A673 (cell line): Measurements from ENCODE around the gene AMOTL1. TPM values are rescaled to one million over a fixed set of nuclear protein-coding genes. Genes with fewer than 3 reads are reported as not detected.
"Not testable (repeated sequence)": the region's sequence is repeated elsewhere in the genome, so short reads cannot be mapped to it uniquely, and the experiment has no call there.

Experiments
- BruUV-seq: library from RNA; stranded (reverse); fragments of 400-500 nt; replicated peaks from 2 replicates; lab custom pipeline; 2021; lab: Mats Ljungman, UMichigan
- CTCF ChIA-PET: fragments of 300-600 bp; sonication (Branson Sonifier 250); formaldehyde crosslinking; loops from one replicate; lab custom pipeline; 2022; ENCODE audit warnings: antibody characterized with exemption; lab: Charles Lee
- POLR2A ChIA-PET: fragments of 300-600 bp; sonication (Branson Sonifier 250); formaldehyde crosslinking; loops from one replicate; lab custom pipeline; 2022; ENCODE audit warnings: antibody characterized with exemption; ENCODE audit not compliant: low non-redundant PET; lab: Charles Lee
- DNase-seq: peaks from one replicate; pipeline ENCODE4 v3.0.0-alpha.2; 2015; ENCODE audit warnings: low spot score
- H3K27ac ChIP-seq: fragments of 200-600 bp; sonication (generic); 2 replicates; pipeline ENCODE4 v1.5.1; 2016; ENCODE audit warnings: mixed run types, low read depth, mild to moderate bottlenecking, mixed read lengths, antibody characterized with exemption, low read length; ENCODE audit not compliant: poor library complexity, severe bottlenecking
- H3K27me3 ChIP-seq: fragments of 200-600 bp; sonication (generic); replicated peaks from 2 replicates; pipeline ENCODE4 v1.6.1; 2017; ENCODE audit warnings: mixed run types, low read depth, mild to moderate bottlenecking, mixed read lengths, antibody characterized with exemption, low read length; ENCODE audit not compliant: insufficient read depth, poor library complexity
- H3K36me3 ChIP-seq: fragments of 200-600 bp; sonication (generic); 2 replicates; pipeline ENCODE4 v1.6.1; 2016; ENCODE audit warnings: mixed run types, mild to moderate bottlenecking, mixed read lengths, antibody characterized with exemption, low read length; ENCODE audit not compliant: insufficient read depth, poor library complexity, severe bottlenecking
- H3K4me1 ChIP-seq: fragments of 200-600 bp; sonication (generic); 2 replicates; pipeline ENCODE4 v1.6.1; 2017; ENCODE audit warnings: mixed run types, mild to moderate bottlenecking, mixed read lengths, antibody characterized with exemption, low read length; ENCODE audit not compliant: insufficient read depth, poor library complexity, severe bottlenecking
- H3K4me3 ChIP-seq: fragments of 200-600 bp; sonication (generic); 2 replicates; pipeline ENCODE4 v1.5.1; 2016; ENCODE audit warnings: low read depth, mixed run types, mild to moderate bottlenecking, mixed read lengths, low read length; ENCODE audit not compliant: poor library complexity, severe bottlenecking
- H3K9me3 ChIP-seq: fragments of 200-600 bp; sonication (generic); 2 replicates; pipeline ENCODE4 v1.6.1; 2016; ENCODE audit warnings: mixed run types, low read depth, mild to moderate bottlenecking, mixed read lengths, antibody characterized with exemption, low read length; ENCODE audit not compliant: poor library complexity, severe bottlenecking
- EZH2 ChIP-seq: fragments of 200-600 bp; sonication (generic); IDR thresholded peaks from 2 replicates; pipeline ENCODE4 v1.6.1; 2017; ENCODE audit warnings: borderline replicate concordance, low read depth, mild to moderate bottlenecking, mixed read lengths, antibody characterized with exemption, low read length; ENCODE audit not compliant: poor library complexity, severe bottlenecking
- intact Hi-C: fragments of 100-400 bp; cut with micrococcal nuclease; formaldehyde crosslinking; loops from one replicate; pipeline ENCODE4 v1.10.0; 2022; ENCODE audit not compliant: unreplicated experiment
- total RNA-seq: library from RNA; stranded (reverse); gene quantifications from 2 replicates; pipeline ENCODE4 v1.2.3, GENCODE V29; 2021
- TF ChIP-seq, protein P1 (sequence below): fragments of 300-800, 200-600 bp; sonication (generic); conservative IDR thresholded peaks from 2 replicates; pipeline ENCODE4 v1.5.1; 2017; ENCODE audit warnings: low read depth, mild to moderate bottlenecking, antibody characterized with exemption, low read length, moderate library complexity, mixed read lengths

AMOTL1 gene
- total RNA-seq, 1 experiment from 2014 or later, result 68.5 TPM

GRCh38 chr11:94910270-94910669, 142.1 kb downstream of the AMOTL1 start:
- no peaks in the 10 kb centered on the region for H3K4me1 ChIP-seq
- BruUV-seq, result no TSS peak
- ChIA-PET POLR2A (no interaction called here), CTCF (no interaction called here)
- H3K36me3 ChIP-seq, result peaks cover 4% of the 10 kb centered on the region
- H3K9me3 ChIP-seq, result peaks cover 5% of the 10 kb centered on the region
- H3K4me3 ChIP-seq, result no peak overlapping the region
- H3K27ac ChIP-seq, result no peak overlapping the region
- intact Hi-C loops, result no loop called here
- no peak for TF ChIP-seq EZH2
- TF ChIP-seq, protein P1, sequence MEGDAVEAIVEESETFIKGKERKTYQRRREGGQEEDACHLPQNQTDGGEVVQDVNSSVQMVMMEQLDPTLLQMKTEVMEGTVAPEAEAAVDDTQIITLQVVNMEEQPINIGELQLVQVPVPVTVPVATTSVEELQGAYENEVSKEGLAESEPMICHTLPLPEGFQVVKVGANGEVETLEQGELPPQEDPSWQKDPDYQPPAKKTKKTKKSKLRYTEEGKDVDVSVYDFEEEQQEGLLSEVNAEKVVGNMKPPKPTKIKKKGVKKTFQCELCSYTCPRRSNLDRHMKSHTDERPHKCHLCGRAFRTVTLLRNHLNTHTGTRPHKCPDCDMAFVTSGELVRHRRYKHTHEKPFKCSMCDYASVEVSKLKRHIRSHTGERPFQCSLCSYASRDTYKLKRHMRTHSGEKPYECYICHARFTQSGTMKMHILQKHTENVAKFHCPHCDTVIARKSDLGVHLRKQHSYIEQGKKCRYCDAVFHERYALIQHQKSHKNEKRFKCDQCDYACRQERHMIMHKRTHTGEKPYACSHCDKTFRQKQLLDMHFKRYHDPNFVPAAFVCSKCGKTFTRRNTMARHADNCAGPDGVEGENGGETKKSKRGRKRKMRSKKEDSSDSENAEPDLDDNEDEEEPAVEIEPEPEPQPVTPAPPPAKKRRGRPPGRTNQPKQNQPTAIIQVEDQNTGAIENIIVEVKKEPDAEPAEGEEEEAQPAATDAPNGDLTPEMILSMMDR, result no peak
- H3K27me3 ChIP-seq, result no peaks in the 10 kb centered on the region
- no peak for DNase-seq

DNA sequence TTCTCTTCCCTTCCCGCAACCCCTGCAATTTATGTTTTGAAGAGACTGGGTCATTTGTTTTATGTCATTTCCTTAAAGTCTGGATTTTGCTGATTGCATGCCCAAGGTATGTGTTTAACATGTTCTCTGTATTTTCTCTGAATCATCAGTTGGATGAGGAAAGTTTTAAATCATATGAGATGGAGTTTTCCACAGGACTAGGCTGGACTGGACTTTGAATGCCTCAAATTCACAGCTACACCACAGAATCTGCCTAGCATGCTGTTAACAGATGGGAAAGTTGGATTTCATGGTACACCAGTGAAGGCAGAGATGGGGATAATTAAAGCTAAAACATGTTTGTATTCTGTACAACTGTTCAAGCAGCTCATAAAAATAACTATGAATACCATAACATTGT, 142.6 kb downstream of the AMOTL1 start:
- Histone ChIP-seq H3K4me1 (no peaks in the 10 kb centered on the region), H3K4me3 (no peak overlapping the region), H3K9me3 (peaks cover under 1% of the 10 kb centered on the region), H3K36me3 (peaks cover 3% of the 10 kb centered on the region), H3K27me3 (no peaks in the 10 kb centered on the region), H3K27ac (no peak overlapping the region)
- CTCF ChIA-PET, result no interaction called here
- POLR2A ChIA-PET, result no interaction called here
- intact Hi-C loops, result no loop called here
- DNase-seq, result no peak
- TF ChIP-seq EZH2, result no peak
- TF ChIP-seq, protein P1, result no peak
- BruUV-seq, result no TSS peak

- Histone ChIP-seq H3K27ac (no peak overlapping the region), H3K9me3 (no peaks in the 10 kb centered on the region), H3K36me3 (no peaks in the 10 kb centered on the region), H3K4me3 (no peak overlapping the region), H3K27me3 (no peaks in the 10 kb centered on the region), H3K4me1 (no peaks in the 10 kb centered on the region)
- CTCF ChIA-PET, result no interaction called here
- no peak for TF ChIP-seq EZH2
- TF ChIP-seq, protein P1, result no peak
- no TSS peak for BruUV-seq
- POLR2A ChIA-PET, result no interaction called here
- intact Hi-C loops, result no loop called here
- DNase-seq, result no peak
These were observed 144.7 kb downstream of the AMOTL1 start for GRCh38 chr11:94912806-94913205.

DNA sequence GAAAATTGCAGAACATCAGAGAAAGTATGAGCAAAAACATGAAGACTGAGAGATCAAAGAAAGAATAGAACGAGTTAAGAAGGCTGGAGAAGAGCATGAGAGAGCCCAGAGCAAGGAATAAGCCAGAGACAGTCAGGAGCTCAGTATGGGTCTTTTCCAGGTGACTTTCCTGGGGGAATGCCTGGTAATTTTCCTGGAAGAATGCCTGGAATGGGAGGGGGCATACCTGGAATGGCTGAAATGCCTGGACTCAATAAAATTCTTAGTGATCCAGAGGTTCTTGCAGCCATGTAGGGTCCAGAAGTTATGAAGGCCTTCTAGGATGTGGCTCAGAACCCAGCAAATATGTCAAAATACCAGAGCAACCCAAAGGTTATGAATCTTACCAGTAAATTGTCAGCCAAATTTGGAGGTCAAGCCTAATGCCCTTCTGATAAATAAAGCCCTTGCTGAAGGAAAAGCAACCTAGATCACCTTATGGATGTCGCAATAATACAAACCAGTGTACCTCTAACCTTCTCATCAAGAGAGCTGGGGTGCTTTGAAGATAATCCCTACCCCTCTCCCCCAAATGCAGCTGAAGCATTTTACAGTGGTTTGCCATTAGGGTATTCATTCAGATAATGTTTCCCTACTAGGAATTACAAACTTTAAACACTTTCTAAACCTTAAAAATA, 145.7 kb downstream of the AMOTL1 start:
- intact Hi-C loops, result not testable (repeated sequence)

More for the DNA sequence above, 145.7 kb downstream of the AMOTL1 start:
- H3K9me3 ChIP-seq, CTCF ChIA-PET, H3K36me3 ChIP-seq, H3K4me3 ChIP-seq, H3K27me3 ChIP-seq, DNase-seq, H3K4me1 ChIP-seq, H3K27ac ChIP-seq, POLR2A ChIA-PET, BruUV-seq: not testable (repeated sequence)
